Mammary epithelial cell (primary cell): Measurements from ENCODE around the gene RPS21.

ENCODE experiments used
- EZH2 ChIP-seq: IDR thresholded peaks from 2 replicates; pipeline ENCODE4 v1.6.1; 2012; ENCODE audit warnings: low read length, inconsistent platforms, borderline replicate concordance
- TF ChIP-seq, protein P1 (sequence below), 2 donors: IDR thresholded peaks in 1 of 2; conservative IDR thresholded peaks in 1 of 2; 2 replicates each; pipeline ENCODE4 v1.5.1; 2011 to 2012; ENCODE audit warnings: inconsistent platforms in 2 of 2, low read length in 2 of 2, mild to moderate bottlenecking in 2 of 2, control low read depth in 1 of 2, low read depth in 1 of 2; ENCODE audit not compliant: insufficient read depth in 1 of 2; ENCODE audit errors: extremely low read depth in 1 of 2

DNA sequence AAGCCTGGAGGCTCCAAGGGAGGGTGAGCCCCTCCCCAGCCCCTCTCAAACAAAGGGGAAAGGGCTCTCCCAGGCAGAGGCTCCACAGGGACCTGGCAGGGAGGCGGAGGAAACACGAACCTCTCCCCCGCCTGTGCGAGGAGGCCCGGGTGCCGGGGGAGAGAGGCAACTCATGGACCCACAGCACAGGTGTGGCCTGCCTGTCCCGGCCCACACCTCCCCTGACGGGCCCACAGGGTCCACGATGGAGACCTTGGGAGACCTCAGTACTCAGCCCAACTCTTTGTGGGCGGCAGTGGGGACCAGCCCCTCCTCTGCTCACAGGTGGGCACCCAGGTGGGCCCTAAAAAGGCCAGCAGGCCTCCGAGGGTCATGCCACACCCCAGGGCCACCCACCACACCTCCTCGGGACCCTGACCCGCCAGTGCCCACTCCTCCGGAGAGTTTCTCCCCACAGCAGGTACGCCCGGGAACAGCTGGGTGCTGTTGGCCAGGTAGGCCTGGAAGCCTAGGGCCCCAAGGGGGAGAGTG is 32.0 kb upstream of the RPS21 start:
- TF ChIP-seq, protein P1, sequence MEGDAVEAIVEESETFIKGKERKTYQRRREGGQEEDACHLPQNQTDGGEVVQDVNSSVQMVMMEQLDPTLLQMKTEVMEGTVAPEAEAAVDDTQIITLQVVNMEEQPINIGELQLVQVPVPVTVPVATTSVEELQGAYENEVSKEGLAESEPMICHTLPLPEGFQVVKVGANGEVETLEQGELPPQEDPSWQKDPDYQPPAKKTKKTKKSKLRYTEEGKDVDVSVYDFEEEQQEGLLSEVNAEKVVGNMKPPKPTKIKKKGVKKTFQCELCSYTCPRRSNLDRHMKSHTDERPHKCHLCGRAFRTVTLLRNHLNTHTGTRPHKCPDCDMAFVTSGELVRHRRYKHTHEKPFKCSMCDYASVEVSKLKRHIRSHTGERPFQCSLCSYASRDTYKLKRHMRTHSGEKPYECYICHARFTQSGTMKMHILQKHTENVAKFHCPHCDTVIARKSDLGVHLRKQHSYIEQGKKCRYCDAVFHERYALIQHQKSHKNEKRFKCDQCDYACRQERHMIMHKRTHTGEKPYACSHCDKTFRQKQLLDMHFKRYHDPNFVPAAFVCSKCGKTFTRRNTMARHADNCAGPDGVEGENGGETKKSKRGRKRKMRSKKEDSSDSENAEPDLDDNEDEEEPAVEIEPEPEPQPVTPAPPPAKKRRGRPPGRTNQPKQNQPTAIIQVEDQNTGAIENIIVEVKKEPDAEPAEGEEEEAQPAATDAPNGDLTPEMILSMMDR (conservative IDR thresholded peaks at IDR 0.05 in 1 of 2, IDR thresholded peaks at IDR 0.05 in 1 of 2; ENCODE audit: extremely low read depth in 1 of 2, insufficient read depth in 1 of 2, low read depth in 1 of 2, low read length in 2 of 2) = no peak
- no peak for TF ChIP-seq EZH2
